WTC11 (cell line): ENCODE measurements around the gene PHLDB2. TPM values are rescaled to one million over a fixed set of nuclear protein-coding genes. Genes with fewer than 3 reads are reported as not detected.

Experiments used
- ATAC-seq: fragments of 200-7000 bp; cut with Tn5 transposase; 2 replicates; pipeline ENCODE4 v1.10.0; 2021; ENCODE audit warnings: mild to moderate bottlenecking, moderate library complexity
- CTCF ChIA-PET: fragments of 300-600 bp; sonication (Branson Sonifier 250); formaldehyde crosslinking; loops from one replicate; lab custom pipeline; 2021; ENCODE audit warnings: antibody characterized with exemption; lab: Charles Lee
- POLR2A ChIA-PET: fragments of 350-600 bp; sonication (Branson Sonifier 250); formaldehyde crosslinking; loops from one replicate; lab custom pipeline; 2021; ENCODE audit warnings: antibody characterized with exemption; lab: Charles Lee
- DNase-seq: peaks from one replicate; pipeline ENCODE4 v3.0.0; 2021; ENCODE audit warnings: low spot score
- H3K27ac Mint-ChIP-seq: 2 replicates; pipeline ENCODE4 v1.8.0; 2021; ENCODE audit warnings: mixed read lengths
- H3K27me3 Mint-ChIP-seq: 2 replicates; pipeline ENCODE4 v1.8.0; 2021; ENCODE audit warnings: low read depth, mild to moderate bottlenecking, moderate library complexity, mixed read lengths
- H3K36me3 Mint-ChIP-seq: 2 replicates; pipeline ENCODE4 v1.8.0; 2021; ENCODE audit warnings: mixed read lengths
- H3K4me1 Mint-ChIP-seq: 2 replicates; pipeline ENCODE4 v1.8.0; 2022; ENCODE audit warnings: mixed read lengths
- H3K4me3 Mint-ChIP-seq: 2 replicates; pipeline ENCODE4 v1.8.0; 2021; ENCODE audit warnings: mild to moderate bottlenecking, moderate library complexity, mixed read lengths
- H3K9me3 Mint-ChIP-seq: 2 replicates; pipeline ENCODE4 v1.8.0; 2021; ENCODE audit warnings: mixed read lengths
- AR ChIP-seq: fragments of 250-450 bp; sonication (Bioruptor Pico); IDR thresholded peaks from 2 replicates; pipeline ENCODE4 v1.9.0; 2021; ENCODE audit warnings: mild to moderate bottlenecking
- CREM ChIP-seq: sonication (generic); formaldehyde crosslinking; IDR thresholded peaks from 2 replicates; pipeline ENCODE4 v1.8.1; 2022; ENCODE audit warnings: mild to moderate bottlenecking, missing genetic modification reagents, moderate library complexity
- ERG ChIP-seq: fragments of 250-450 bp; sonication (Bioruptor Pico); IDR thresholded peaks from 2 replicates; pipeline ENCODE4 v1.8.0; 2021; ENCODE audit warnings: mild to moderate bottlenecking
- HMGA2 ChIP-seq: fragments of 250-450 bp; sonication (Bioruptor Pico); IDR thresholded peaks from 2 replicates; pipeline ENCODE4 v1.4.0; 2021; ENCODE audit warnings: mild to moderate bottlenecking, moderate library complexity
- HMGXB4 ChIP-seq: sonication (generic); formaldehyde crosslinking; IDR thresholded peaks from 2 replicates; pipeline ENCODE4 v1.8.1; 2023; ENCODE audit warnings: mild to moderate bottlenecking, moderate library complexity, missing genetic modification reagents
- JAZF1 ChIP-seq: fragments of 250-450 bp; sonication (Bioruptor Pico); IDR thresholded peaks from 2 replicates; pipeline ENCODE4 v1.9.0; 2021; ENCODE audit warnings: moderate library complexity, mild to moderate bottlenecking, inconsistent platforms
- JUN ChIP-seq: sonication (generic); formaldehyde crosslinking; IDR thresholded peaks from 2 replicates; pipeline ENCODE4 v1.8.0; 2023; ENCODE audit warnings: mild to moderate bottlenecking, missing genetic modification reagents
- MXD4 ChIP-seq: fragments of 250-450 bp; sonication (Bioruptor Pico); IDR thresholded peaks from 2 replicates; pipeline ENCODE4 v1.8.0; 2021; ENCODE audit warnings: mild to moderate bottlenecking, moderate library complexity, borderline replicate concordance
- RELA ChIP-seq: sonication (generic); formaldehyde crosslinking; IDR thresholded peaks from 2 replicates; pipeline ENCODE4 v1.8.1; 2022; ENCODE audit warnings: missing genetic modification reagents, mild to moderate bottlenecking, borderline replicate concordance
- ZNF138 ChIP-seq: sonication (generic); formaldehyde crosslinking; conservative IDR thresholded peaks from 2 replicates; pipeline ENCODE4 v1.8.1; 2022; ENCODE audit warnings: mild to moderate bottlenecking, moderate library complexity, missing genetic modification reagents
- ZNF416 ChIP-seq: fragments of 250-450 bp; sonication (Bioruptor Pico); IDR thresholded peaks from 2 replicates; pipeline ENCODE4 v1.9.0; 2021; ENCODE audit warnings: mild to moderate bottlenecking, inconsistent platforms
- total RNA-seq: library from RNA; stranded (reverse); gene quantifications from 3 replicates; pipeline ENCODE4 v1.2.3, GENCODE V29; 2021
- TF ChIP-seq, protein P1 (sequence below): sonication (generic); formaldehyde crosslinking; IDR thresholded peaks from 2 replicates; pipeline ENCODE4 v1.8.0; 2022; ENCODE audit warnings: missing genetic modification reagents
- TF ChIP-seq, protein P2 (sequence below): sonication (generic); formaldehyde crosslinking; IDR thresholded peaks from 2 replicates; pipeline ENCODE4 v1.8.1; 2023; ENCODE audit warnings: mild to moderate bottlenecking, missing genetic modification reagents, borderline replicate concordance

PHLDB2 gene
- total RNA-seq, 1 experiment from 2014 or later, result 40.3 TPM

DNA sequence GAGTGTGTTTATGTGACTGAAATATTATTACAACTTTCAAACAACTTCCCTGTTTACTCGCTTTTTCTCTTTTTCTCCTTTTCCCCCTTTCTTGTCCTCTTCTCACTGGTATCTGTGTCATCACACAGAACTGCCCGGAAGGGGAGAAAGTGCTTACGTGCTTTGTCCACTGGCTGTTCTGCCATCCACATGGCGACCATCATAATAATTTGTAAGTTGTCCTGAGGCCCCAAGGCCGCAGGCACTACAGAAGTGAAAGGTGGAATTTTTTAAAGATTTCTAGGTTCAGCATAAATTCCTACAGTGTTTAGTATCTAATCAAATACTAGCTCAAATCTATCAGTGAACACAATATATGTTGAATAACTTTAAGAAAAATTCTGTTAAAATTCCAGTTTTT is 93.0 kb downstream of the PHLDB2 start:
- no peaks in the 10 kb centered on the region; the same call in 1 of the 2 replicates for H3K36me3 Mint-ChIP-seq
- H3K4me1 Mint-ChIP-seq, result peaks cover 30% of the 10 kb centered on the region
- no peak overlapping the region for H3K4me3 Mint-ChIP-seq
- ATAC-seq (no peak), DNase-seq (no peak)
- H3K9me3 Mint-ChIP-seq, result no peaks in the 10 kb centered on the region
- CTCF ChIA-PET, result no interaction called here
- H3K27ac Mint-ChIP-seq, result no peak overlapping the region
- H3K27me3 Mint-ChIP-seq, result peaks cover 13% of the 10 kb centered on the region
- TF ChIP-seq ZNF138 (CRISPR knock-in tag) (no peak), HMGA2 (CRISPR knock-in tag) (no peak), MXD4 (CRISPR knock-in tag) (no peak), RELA (CRISPR knock-in tag) (no peak), HMGXB4 (no peak)
- TF ChIP-seq, protein P1, sequence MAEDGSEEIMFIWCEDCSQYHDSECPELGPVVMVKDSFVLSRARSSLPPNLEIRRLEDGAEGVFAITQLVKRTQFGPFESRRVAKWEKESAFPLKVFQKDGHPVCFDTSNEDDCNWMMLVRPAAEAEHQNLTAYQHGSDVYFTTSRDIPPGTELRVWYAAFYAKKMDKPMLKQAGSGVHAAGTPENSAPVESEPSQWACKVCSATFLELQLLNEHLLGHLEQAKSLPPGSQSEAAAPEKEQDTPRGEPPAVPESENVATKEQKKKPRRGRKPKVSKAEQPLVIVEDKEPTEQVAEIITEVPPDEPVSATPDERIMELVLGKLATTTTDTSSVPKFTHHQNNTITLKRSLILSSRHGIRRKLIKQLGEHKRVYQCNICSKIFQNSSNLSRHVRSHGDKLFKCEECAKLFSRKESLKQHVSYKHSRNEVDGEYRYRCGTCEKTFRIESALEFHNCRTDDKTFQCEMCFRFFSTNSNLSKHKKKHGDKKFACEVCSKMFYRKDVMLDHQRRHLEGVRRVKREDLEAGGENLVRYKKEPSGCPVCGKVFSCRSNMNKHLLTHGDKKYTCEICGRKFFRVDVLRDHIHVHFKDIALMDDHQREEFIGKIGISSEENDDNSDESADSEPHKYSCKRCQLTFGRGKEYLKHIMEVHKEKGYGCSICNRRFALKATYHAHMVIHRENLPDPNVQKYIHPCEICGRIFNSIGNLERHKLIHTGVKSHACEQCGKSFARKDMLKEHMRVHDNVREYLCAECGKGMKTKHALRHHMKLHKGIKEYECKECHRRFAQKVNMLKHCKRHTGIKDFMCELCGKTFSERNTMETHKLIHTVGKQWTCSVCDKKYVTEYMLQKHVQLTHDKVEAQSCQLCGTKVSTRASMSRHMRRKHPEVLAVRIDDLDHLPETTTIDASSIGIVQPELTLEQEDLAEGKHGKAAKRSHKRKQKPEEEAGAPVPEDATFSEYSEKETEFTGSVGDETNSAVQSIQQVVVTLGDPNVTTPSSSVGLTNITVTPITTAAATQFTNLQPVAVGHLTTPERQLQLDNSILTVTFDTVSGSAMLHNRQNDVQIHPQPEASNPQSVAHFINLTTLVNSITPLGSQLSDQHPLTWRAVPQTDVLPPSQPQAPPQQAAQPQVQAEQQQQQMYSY (CRISPR knock-in tag), result no peak
- TF ChIP-seq, protein P2, sequence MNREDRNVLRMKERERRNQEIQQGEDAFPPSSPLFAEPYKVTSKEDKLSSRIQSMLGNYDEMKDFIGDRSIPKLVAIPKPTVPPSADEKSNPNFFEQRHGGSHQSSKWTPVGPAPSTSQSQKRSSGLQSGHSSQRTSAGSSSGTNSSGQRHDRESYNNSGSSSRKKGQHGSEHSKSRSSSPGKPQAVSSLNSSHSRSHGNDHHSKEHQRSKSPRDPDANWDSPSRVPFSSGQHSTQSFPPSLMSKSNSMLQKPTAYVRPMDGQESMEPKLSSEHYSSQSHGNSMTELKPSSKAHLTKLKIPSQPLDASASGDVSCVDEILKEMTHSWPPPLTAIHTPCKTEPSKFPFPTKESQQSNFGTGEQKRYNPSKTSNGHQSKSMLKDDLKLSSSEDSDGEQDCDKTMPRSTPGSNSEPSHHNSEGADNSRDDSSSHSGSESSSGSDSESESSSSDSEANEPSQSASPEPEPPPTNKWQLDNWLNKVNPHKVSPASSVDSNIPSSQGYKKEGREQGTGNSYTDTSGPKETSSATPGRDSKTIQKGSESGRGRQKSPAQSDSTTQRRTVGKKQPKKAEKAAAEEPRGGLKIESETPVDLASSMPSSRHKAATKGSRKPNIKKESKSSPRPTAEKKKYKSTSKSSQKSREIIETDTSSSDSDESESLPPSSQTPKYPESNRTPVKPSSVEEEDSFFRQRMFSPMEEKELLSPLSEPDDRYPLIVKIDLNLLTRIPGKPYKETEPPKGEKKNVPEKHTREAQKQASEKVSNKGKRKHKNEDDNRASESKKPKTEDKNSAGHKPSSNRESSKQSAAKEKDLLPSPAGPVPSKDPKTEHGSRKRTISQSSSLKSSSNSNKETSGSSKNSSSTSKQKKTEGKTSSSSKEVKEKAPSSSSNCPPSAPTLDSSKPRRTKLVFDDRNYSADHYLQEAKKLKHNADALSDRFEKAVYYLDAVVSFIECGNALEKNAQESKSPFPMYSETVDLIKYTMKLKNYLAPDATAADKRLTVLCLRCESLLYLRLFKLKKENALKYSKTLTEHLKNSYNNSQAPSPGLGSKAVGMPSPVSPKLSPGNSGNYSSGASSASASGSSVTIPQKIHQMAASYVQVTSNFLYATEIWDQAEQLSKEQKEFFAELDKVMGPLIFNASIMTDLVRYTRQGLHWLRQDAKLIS (CRISPR knock-in tag), result no peak
- TF ChIP-seq, all 79 proteins: peak for 0
- POLR2A ChIA-PET, result no interaction called here

DNA sequence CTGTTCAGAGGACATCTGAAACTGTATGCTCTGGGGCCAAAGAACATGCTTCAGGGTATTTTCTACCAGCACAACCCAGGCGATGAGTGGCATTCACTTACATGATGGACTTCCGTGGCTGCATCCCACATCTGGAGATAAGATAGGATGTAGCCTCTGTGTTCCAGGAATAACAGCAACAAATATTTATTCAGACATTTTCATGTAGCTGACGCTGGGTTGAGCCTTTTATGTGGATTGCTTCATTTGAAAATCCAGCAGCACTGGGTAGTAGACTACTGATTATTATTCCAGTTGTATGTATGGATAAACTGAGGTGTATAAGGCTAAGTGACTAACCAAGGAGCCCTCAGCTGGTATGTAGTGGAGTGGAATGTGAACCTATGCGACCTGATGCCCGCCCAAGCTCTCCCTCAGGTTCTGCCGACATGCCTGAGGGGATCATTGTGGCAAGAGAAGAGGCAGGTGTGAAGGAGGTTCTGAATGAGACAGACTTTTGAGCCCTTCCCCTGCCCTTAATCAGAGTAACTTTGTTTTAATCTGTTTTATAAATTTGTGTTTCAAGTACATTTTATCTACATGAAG is 93.9 kb downstream of the PHLDB2 start:
- ChIA-PET CTCF (interaction anchor here (1.6 to 2.2 kb wide), 3 partner anchors 61 to 237 kb away, joined by 3 to 7 read pairs (median 4); no protein-coding TSS in a partner anchor), POLR2A (no interaction called here)
- peaks cover 15% of the 10 kb centered on the region for H3K27me3 Mint-ChIP-seq
- H3K4me3 Mint-ChIP-seq, result no peak overlapping the region
- no peaks in the 10 kb centered on the region for H3K9me3 Mint-ChIP-seq
- TF ChIP-seq ZNF138 (CRISPR knock-in tag) (no peak), ERG (CRISPR knock-in tag) (no peak), AR (CRISPR knock-in tag) (no peak), CREM (no peak), JUN (CRISPR knock-in tag) (no peak), JAZF1 (CRISPR knock-in tag) (no peak), ZNF416 (CRISPR knock-in tag) (no peak)
- TF ChIP-seq, protein P1 (CRISPR knock-in tag), result no peak
- ATAC-seq, result no peak
- no peaks in the 10 kb centered on the region; the same call in 1 of the 2 replicates for H3K36me3 Mint-ChIP-seq
- no peak overlapping the region for H3K27ac Mint-ChIP-seq
- H3K4me1 Mint-ChIP-seq, result peaks cover 39% of the 10 kb centered on the region
- DNase-seq, result no peak
